Stimulated activated CD8-positive, alpha-beta memory T cell treated with anti-CD3 and anti-CD28 coated beads, Interleukin-2, amount 100 ng/mL, for 1 hour (primary cell): ENCODE results near the gene PGF.
"Not testable (repeated sequence)": the region's sequence is repeated elsewhere in the genome, so short reads cannot be mapped to it uniquely, and the experiment has no call there.

ENCODE experiments used
- DNase-seq, 2 donors: peaks; one replicate each; pipeline ENCODE4 v3.0.0-alpha.2; 2020; ENCODE audit warnings: low read depth in 2 of 2

Gene PGF

DNA sequence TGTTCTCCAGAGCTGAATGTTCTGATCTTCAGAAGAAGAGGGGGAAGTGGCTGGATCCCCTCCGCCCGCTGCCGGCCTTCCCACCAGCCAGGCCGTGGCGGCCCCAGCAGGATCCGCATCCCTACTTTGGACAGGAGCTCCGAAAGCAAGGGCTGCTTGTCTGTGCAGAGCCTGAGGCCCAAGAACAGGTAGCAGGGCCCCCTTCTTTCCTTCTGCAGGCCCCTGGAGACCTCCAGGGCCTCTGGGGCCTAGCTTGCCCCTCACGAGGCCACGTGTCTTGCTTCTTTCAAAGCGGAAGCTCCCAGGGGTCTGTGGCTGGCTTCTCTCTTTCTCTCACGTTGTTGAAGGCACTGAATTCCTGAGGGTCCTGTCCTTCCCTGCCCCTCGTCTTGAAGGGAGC, 13.2 kb downstream of the PGF start:
- no peak for DNase-seq

DNA sequence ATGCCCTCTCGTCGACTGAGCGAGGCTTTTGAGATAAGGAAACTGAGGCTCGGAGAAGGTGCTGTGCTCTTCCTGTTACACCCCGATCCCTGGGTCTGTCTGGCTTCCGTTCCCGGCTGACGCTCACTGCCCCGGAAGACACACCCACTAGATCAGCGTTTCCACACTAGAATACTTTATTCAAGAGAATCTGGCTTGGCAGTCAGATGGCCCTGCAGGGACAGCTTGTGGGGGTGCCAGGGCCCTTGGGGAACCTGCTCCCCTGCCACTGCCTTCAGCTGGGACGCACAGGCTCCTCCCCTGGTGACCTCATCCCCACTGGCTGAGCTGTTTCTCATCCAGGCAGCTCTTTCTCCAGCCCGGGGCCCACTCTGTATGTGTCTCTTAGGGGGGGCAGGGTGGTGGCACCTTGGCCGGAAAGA, 13.7 kb downstream of the PGF start:
- DNase-seq: peak in 1 of 2 donors; percentile 25

GRCh38 chr14:74940956-74941565, 14.3 kb downstream of the PGF start:
- DNase-seq: no peak

- DNase-seq: no peak
Measured at GRCh38 chr14:74938531-74939495, 16.6 kb downstream of the PGF start.

DNA sequence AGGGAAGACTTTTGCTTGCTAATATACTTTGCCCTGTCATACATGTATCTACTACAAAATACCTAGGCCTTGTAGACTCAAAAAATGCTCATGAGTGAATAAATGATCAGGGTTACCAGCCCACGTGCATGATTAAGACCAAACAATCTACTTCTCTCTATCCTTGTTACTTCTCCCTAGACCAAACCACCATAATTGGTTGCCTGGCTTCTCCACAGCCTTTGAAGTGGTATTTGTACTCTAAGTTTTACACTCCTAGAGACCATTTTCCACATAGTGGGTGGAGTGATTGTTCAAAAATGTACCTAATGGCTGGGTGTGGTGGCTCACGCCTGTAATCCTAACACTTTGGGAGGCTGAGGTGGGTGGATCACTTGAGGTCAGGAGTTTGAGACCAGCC, 18.2 kb downstream of the PGF start:
- no peak for DNase-seq

DNA sequence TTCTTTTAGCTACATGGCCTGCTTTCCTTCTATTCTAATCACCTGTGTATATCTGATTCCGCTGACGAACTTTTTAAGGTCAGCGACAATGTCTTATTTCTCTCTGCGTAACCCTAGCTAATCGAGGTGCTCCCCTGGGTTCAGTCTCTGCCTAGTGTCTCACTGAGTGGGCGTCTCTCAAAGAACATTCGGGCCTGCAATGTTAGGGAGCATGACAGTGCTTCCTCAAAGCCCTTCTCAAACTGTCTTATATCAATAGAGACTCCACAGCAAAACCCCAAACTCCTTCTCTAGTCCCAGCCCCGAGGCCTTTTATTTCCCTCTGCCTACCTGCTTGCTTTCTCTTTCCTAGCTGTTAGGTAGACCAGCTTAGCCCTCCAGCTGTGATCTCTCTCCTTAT, 18.7 kb downstream of the PGF start:
- no peak for DNase-seq

DNA sequence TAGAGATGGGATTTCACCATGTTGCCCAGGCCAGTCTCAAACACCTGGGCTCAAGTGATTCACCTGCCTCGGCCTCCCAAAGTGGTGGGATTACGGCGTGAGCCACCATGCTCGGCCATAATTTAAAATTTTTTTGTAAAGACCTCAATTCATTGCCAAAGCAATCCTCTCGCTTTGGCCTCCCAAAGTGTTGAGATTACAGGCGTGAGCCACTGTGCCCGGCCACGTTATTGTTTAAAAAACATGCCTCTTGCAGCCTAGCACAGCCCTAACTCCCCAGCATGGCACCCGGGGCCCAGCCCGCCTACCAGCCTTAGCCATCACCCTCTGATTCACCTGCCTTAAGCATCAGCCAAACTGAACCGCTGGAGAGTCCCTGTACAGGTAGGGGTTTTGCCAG, 19.2 kb downstream of the PGF start:
- no peak for DNase-seq

GRCh38 chr14:74935360-74935680, 20.1 kb downstream of the PGF start:
- DNase-seq: no peak

GRCh38 chr14:74934476-74935359, 20.7 kb downstream of the PGF start:
- DNase-seq: no peak

DNA sequence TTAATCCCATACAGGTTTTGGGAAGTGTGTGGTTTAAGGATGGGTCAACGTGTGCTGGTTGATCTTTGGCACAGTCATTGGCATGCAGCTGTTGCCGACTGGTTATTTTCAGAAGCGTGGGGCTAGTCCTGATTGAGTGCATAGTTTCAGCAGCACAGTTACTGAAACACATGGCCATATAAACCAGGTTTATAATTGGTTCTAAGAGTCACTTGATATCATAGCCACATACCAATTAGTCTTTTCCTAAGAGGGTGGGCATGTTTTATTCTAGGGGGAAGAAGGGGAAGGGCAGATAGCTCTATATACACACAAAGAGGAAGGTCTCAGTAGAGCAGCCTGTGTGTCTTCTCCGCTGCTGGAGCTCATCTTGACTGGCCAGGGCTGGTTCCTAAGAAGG, 21.4 kb downstream of the PGF start:
- no peak for DNase-seq

GRCh38 chr14:74932936-74933335, 22.5 kb downstream of the PGF start:
- not testable (repeated sequence) for DNase-seq

- DNase-seq: no peak
Measured at GRCh38 chr14:74932401-74932901, 22.9 kb downstream of the PGF start.

GRCh38 chr14:74931744-74932143, 23.7 kb downstream of the PGF start:
- not testable (repeated sequence) for DNase-seq

- DNase-seq: no peak
Measured at GRCh38 chr14:74929242-74929641, 26.2 kb downstream of the PGF start.

DNA sequence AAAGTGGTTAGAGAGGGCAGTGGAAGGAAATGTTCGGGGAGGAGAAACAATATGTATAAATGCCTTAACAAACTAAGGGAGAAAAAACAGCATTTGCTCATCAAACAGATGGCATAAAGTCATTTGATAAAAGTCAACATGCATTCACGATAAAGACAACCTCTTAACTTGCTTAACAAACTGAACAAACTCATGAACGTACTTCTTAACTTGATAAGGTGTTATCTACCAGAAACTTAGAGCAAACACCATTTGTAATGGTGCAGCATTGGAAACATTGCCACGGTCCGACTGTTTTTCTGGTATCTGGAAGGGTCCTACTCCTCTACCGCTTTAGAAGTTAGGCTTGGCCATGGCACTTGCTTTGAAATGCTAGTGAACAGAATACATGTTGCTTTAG, 28.2 kb downstream of the PGF start:
- DNase-seq: no peak

DNA sequence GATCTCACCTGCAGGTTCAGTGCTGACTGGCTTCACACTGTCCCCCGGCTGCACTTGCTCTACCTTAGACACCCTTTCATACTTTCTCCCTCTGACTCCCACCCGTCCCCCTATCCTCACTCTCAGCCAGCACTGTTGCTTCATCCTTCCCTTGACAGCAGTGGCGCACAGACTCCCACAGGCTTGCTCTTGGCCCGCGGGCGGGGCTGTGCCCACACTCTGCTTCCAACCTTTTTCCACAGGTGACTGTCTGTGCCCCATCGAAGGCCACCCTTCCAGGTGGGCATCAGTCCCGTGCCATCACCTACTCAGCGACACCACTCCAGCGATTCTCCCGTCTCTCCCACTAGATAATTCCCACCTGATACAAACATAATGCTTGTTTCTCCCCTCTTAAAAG, 31.3 kb downstream of the PGF start:
- no peak for DNase-seq

DNA sequence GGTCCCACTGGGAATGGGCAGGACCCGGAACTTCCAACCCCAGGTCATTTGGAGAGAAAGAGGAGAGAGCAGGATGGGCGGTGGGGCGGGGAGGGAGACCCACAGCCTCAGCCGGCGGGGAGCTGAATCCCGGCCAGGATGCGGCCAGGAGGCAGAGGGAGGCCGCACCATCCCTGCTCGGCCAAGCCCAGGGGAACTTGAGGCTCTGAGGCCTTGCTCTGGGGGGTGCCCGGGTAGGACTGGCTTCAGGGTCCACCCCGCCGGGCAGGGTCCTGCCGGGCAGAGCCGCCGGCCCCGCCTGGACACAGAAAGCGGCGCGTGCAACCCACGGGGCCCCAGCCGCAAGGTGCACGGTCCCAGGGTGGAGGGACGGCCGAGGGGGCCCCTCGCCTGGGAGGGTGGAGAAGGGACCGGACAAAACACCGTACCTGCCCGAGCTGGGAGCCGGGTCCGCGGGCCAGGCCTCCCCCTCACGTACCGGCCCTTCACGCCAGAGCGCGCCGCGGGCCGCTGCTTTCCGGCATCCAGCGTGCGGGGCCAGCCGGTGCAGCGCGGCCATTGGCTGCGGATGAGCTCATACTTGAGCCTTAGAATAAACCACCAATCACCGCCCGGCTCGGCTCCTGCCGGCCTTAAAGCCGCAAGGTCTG, 32.5 kb downstream of the PGF start, which contains the start of gene RPS6KL1:
RPS6KL1 (minus strand) TSS at position 509 of the 650 bp plus-strand sequence. CDS start 1,719 bp downstream, outside the sequence.
- DNase-seq: peak; percentile 15 to 36

DNA sequence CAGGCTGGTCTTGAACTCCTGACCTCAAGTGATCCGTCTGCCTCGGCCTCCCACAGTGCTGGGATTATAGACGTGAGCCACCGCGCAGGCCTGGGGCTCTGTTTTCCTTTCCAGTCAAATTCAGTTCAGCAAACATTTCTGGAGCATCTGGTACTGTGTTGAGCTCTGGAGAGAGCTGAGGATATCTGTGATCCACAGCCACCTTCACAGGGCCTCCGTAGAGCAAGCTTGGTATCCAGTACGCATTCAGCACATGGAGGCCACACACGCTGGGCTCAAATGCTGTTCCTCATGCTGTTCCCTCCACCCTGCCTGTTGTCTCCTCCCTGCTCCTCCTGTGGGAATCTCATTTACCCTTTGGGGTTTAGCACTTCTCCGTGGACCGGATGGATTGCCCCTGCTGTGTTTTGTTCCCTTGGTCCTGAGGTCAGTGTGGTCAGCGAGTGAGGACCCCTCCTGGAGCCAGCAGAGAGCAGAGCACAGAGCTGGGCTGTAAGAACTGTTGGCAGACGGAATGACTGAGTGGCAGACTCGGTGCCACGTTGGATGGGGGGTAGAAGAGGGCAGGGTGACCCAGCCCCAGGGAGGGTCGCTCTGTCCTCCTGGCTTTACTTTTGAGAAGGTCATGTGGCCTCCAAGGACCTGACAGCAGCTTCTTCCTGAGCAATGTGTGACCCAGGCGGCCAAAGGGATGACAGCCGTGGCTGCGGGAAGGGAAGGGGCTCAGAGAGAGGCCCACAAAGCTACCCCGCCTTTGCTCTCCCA, 33.2 kb downstream of the PGF start:
- DNase-seq: no peak

GRCh38 chr14:74921053-74921620, 34.3 kb downstream of the PGF start:
- DNase-seq: no peak

GRCh38 chr14:74920281-74920680, 35.1 kb downstream of the PGF start:
- no peak for DNase-seq
